ENCODE results near the gene SLC17A5.

The SLC17A5 gene

GRCh38 chr6:73604461-73604860, 49.3 kb downstream of the SLC17A5 start:
- intact Hi-C loops (cut with DNase I; ENCODE audit: low total_unique reads), result no loop called here
- TF ChIP-seq CTCF (IDR thresholded peaks at IDR 0.05), result no peak
- DNase-seq, result no peak
- Histone ChIP-seq H3K9me3 (no peaks in the 10 kb centered on the region), H3K36me3 (peaks cover 32 to 67% (median 39%) of the 10 kb centered on the region in 3 donors), H3K27ac (no peak overlapping the region), H3K4me1 (no peaks in the 10 kb centered on the region), H3K27me3 (no peaks in the 10 kb centered on the region), H3K4me3 (no peak overlapping the region)

- H3K9me3 ChIP-seq, result no peaks in the 10 kb centered on the region
- no peak for DNase-seq
- H3K36me3 ChIP-seq, result peaks cover 32 to 68% (median 39%) of the 10 kb centered on the region in 3 donors
- intact Hi-C loops (cut with DNase I; ENCODE audit: low total_unique reads), result no loop called here
- H3K4me1 ChIP-seq, result no peaks in the 10 kb centered on the region
- H3K4me3 ChIP-seq, result no peak overlapping the region
- no peak overlapping the region for H3K27ac ChIP-seq
- H3K27me3 ChIP-seq, result no peaks in the 10 kb centered on the region
- TF ChIP-seq CTCF (IDR thresholded peaks at IDR 0.05), result no peak
These were observed 49.8 kb downstream of the SLC17A5 start for GRCh38 chr6:73604020-73604419.

GRCh38 chr6:73586416-73586974, 67.3 kb downstream of the SLC17A5 start:
- Histone ChIP-seq H3K4me1 (peaks cover 0 to 18% (median 11%) of the 10 kb centered on the region in 4 donors), H3K36me3 (no peaks in the 10 kb centered on the region), H3K27me3 (no peaks in the 10 kb centered on the region), H3K9me3 (no peaks in the 10 kb centered on the region), H3K4me3 (peak overlapping the region; percentile 41 to 43), H3K27ac (peak overlapping the region; percentile 90 to 91)
- DNase-seq, result peak in 1 of 2 donors; percentile 38
- intact Hi-C loops (cut with DNase I; ENCODE audit: low total_unique reads), result no loop called here
- no peak for TF ChIP-seq CTCF (IDR thresholded peaks at IDR 0.05)

GRCh38 chr6:73585566-73586415, 68.0 kb downstream of the SLC17A5 start:
- Histone ChIP-seq H3K9me3 (no peaks in the 10 kb centered on the region), H3K27ac (peak overlapping the region; percentile 90 to 91), H3K27me3 (no peaks in the 10 kb centered on the region), H3K36me3 (no peaks in the 10 kb centered on the region), H3K4me1 (peaks cover 0 to 23% (median 14%) of the 10 kb centered on the region in 4 donors), H3K4me3 (peak overlapping the region; percentile 41 to 43)
- intact Hi-C loops (cut with DNase I; ENCODE audit: low total_unique reads), result no loop called here
- peak in 1 of 2 donors; percentile 70 for DNase-seq
- no peak for TF ChIP-seq CTCF (IDR thresholded peaks at IDR 0.05)

- DNase-seq, result no peak
- intact Hi-C loops (cut with DNase I; ENCODE audit: low total_unique reads), result loop anchor here (2.0 kb wide), 1 partner anchor 60 kb away; the partner anchor contains the start of gene EEF1A1
- H3K36me3 ChIP-seq, result no peaks in the 10 kb centered on the region
- peaks cover 0 to 38% (median 24%) of the 10 kb centered on the region in 4 donors for H3K4me1 ChIP-seq
- no peaks in the 10 kb centered on the region for H3K9me3 ChIP-seq
- H3K27ac ChIP-seq, result peak overlapping the region; percentile 85 to 96
- no peak for TF ChIP-seq CTCF (IDR thresholded peaks at IDR 0.05)
- H3K4me3 ChIP-seq, result no peak overlapping the region
- H3K27me3 ChIP-seq, result no peaks in the 10 kb centered on the region
These were observed 72.5 kb downstream of the SLC17A5 start for GRCh38 chr6:73581293-73581692.

All from tibial artery (tissue), 4 donors.